Activated naive CD8-positive, alpha-beta T cell treated with anti-CD3 and anti-CD28 coated beads, Interleukin-2, amount 50 U/mL, for 24 hours (primary cell): ENCODE results near the gene CRYBB2.
"Not testable (repeated sequence)": the region's sequence is repeated elsewhere in the genome, so short reads cannot be mapped to it uniquely, and the experiment has no call there.

Experiments used
- ATAC-seq: fragments of 150-1000 bp; cut with Tn5 transposase; one replicate; pipeline ENCODE4 v1.10.0; 2021
- DNase-seq: peaks from one replicate; pipeline ENCODE4 v3.0.0; 2021
- H3K27ac Mint-ChIP-seq: one replicate; pipeline ENCODE4 v1.8.0; 2021; ENCODE audit warnings: mild to moderate bottlenecking, mixed read lengths
- H3K27me3 Mint-ChIP-seq: one replicate; pipeline ENCODE4 v1.8.0; 2021; ENCODE audit warnings: mixed read lengths
- H3K36me3 Mint-ChIP-seq: one replicate; pipeline ENCODE4 v1.8.0; 2021; ENCODE audit warnings: low read depth, mixed read lengths
- H3K4me1 Mint-ChIP-seq: one replicate; pipeline ENCODE4 v1.8.0; 2021; ENCODE audit warnings: mixed read lengths
- H3K4me3 Mint-ChIP-seq: one replicate; pipeline ENCODE4 v1.8.0; 2021; ENCODE audit warnings: mild to moderate bottlenecking, moderate library complexity, mixed read lengths
- H3K9me3 Mint-ChIP-seq: one replicate; pipeline ENCODE4 v1.8.0; 2021; ENCODE audit warnings: mixed read lengths

The CRYBB2 gene, protein sequence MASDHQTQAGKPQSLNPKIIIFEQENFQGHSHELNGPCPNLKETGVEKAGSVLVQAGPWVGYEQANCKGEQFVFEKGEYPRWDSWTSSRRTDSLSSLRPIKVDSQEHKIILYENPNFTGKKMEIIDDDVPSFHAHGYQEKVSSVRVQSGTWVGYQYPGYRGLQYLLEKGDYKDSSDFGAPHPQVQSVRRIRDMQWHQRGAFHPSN

DNA sequence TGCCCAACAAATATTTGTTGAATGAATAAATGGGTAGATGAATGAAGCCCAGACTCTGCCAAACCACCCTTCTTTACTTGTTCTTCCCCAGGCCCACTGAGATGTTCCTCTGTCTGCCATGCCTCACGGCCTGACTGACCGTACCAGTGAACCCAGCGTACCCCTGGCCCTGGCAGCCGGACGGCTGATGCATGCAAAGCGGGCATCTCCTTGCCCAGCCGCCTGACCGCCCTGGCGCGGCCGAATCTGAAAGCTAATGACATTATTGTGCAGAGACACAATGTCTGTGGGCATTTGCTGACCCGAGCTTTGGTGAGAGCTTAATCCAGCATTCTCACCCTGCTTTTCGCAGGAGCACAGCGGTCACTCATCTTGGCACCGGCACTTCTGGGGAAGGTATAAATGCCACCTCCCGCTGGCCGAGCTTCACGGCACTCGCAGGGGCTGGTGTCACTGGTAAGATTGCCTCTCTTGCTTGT is at the start of gene CRYBB2:
CRYBB2 (plus strand) TSS at position 429 of the 479 bp plus-strand sequence. CDS start 1,791 bp downstream, outside the sequence.
- peaks cover 4% of the 10 kb centered on the region for H3K27me3 Mint-ChIP-seq
- DNase-seq (no peak), ATAC-seq (no peak)
- H3K36me3 Mint-ChIP-seq = no peaks in the 10 kb centered on the region
- H3K4me1 Mint-ChIP-seq = no peaks in the 10 kb centered on the region
- H3K27ac Mint-ChIP-seq = no peak within 1 kb of the TSS
- no peak within 1 kb of the TSS for H3K4me3 Mint-ChIP-seq
- H3K9me3 Mint-ChIP-seq = no peaks in the 10 kb centered on the region

DNA sequence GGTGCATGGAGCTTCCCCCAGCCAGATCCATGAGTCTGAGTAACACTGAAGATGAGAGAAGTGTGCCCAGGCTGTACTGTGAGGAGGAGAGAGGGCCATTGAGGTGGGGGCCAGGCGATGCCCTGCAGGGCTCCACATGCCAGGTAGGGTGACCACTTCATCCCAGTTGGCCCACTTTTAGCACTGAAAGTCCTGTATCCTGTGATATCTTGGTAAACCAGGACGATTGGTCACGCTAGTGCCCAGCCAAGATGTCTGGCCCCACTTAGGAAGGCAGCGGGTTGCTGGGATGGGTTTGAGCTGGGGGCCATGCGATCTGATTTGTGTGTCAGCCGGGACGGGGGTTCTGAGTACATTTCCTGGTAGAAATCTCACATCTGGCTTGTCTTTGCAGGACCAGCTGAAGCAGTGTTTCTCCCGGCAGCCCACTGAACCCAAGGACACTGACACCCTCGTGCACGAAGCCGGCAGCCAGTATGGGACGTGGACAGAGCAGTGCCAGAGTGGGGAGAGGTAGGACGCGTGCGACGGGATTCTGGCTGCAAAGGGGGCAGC is 48.9 kb upstream of the CRYBB2 start:
- no peak for DNase-seq
- no peaks in the 10 kb centered on the region for H3K36me3 Mint-ChIP-seq
- H3K27ac Mint-ChIP-seq = no peak overlapping the region
- no peak overlapping the region for H3K4me3 Mint-ChIP-seq
- ATAC-seq = no peak
- H3K9me3 Mint-ChIP-seq = no peaks in the 10 kb centered on the region
- peaks cover 2% of the 10 kb centered on the region for H3K4me1 Mint-ChIP-seq
- peaks cover under 1% of the 10 kb centered on the region for H3K27me3 Mint-ChIP-seq

DNA sequence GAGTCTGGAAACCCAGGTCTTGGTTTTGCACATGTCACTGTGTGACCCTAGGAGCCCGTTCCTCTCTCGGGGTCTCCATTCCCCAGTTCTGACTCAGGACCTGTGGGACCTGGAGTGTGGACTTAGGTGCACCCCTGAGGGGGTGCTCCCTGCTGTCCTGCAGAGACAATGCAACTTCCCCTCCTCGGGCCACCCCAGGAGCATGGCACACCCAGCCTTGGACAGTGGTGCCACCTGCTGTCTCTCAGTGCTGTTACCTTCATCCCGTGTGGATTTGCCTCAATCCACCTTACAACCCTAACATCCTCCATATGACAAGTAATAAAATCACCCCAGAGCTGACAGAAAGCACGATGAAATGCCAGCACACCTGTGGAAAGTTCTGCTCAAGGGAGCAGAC is 47.3 kb upstream of the CRYBB2 start:
- Mint-ChIP-seq H3K4me1 (peaks cover 2% of the 10 kb centered on the region), H3K27ac (no peak overlapping the region), H3K27me3 (no peaks in the 10 kb centered on the region), H3K4me3 (no peak overlapping the region), H3K36me3 (no peaks in the 10 kb centered on the region), H3K9me3 (no peaks in the 10 kb centered on the region)
- ATAC-seq (peak; percentile 79), DNase-seq (peak; percentile 46)

DNA sequence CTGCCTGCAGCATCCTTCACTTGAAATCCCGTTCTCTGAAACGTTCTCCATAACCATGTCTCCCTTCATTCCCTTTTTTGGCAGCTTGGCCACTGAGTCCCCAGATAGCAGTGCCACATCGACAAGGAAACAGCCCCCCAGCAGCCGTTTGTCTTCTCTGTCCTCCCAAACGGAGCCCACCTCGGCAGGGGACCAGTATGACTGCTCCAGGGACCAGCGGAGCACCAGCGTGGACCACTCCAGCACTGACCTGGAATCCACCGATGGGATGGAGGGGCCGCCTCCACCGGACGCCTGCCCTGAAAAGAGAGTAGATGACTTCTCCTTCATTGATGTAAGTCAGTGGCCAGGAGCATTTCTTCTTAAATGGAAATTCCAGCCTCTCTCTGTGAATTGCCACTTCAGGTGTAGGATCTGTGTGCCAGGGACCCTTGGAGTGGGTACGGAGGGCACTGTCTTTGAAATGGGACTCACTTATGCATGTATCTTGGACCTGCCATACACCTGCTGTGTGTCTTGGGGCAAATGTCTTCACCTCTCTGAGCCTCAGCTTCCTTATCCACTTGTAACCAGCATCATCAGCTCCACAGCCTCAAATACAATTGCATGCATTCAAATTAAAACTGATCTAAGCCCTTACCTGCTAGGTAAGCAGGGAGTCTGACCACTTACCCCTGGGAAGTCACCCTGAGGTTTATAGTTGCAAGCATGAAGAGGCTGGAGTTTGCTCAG is 45.1 kb upstream of the CRYBB2 start:
- Mint-ChIP-seq H3K4me3 (no peak overlapping the region), H3K9me3 (no peaks in the 10 kb centered on the region), H3K27me3 (no peaks in the 10 kb centered on the region), H3K36me3 (no peaks in the 10 kb centered on the region), H3K4me1 (peaks cover 2% of the 10 kb centered on the region), H3K27ac (no peak overlapping the region)
- ATAC-seq = no peak
- DNase-seq = no peak

DNA sequence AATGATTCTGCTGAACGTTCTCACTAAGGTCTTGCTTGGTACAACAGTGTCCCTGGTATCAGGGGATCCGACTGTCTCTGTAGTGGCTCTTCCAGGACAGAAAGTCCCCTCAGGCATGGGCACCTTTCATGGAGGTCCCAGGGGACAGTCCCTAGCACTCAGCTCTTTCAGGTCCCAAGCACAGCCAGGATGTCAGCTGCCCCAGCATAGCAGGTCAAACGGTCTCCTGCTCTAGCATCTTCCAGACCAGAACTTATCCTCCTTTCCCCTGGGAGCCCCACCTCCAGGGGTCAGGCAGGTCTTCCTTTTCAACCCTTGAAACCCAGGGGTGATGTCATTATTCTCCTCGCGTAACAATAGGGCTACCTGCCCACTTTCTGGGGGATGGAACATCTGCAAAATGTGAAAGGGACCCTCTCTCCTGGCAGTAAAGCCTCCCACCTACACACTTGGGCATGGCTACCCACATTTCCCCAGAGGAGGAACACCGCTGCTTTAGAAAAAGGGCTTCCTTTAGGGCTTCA is 44.5 kb upstream of the CRYBB2 start:
- DNase-seq (no peak), ATAC-seq (no peak)
- Mint-ChIP-seq H3K27ac (no peak overlapping the region), H3K36me3 (no peaks in the 10 kb centered on the region), H3K9me3 (no peaks in the 10 kb centered on the region), H3K27me3 (no peaks in the 10 kb centered on the region), H3K4me1 (peaks cover 2% of the 10 kb centered on the region), H3K4me3 (no peak overlapping the region)

DNA sequence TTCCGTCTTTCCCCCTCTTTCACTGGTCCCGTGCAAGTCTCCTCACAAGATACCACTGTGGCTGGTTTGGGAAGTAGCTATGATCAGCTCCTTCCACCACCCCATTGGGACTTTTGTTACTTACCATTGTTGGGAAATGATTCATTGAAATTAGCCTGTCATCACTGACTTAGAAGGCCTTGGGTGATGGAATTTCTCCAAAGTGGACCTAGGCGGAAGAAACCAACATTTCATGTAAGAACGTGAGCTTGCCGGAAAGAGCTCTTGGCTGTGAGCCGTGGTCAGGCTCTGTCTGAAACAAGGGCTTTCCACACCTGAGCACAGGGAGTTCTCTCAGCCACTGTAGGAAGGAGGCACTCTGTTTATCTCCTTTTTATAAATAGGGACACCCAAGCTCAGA is 43.3 kb upstream of the CRYBB2 start:
- no peak overlapping the region for H3K27ac Mint-ChIP-seq
- ATAC-seq (no peak), DNase-seq (no peak)
- H3K4me1 Mint-ChIP-seq = peaks cover 2% of the 10 kb centered on the region
- no peaks in the 10 kb centered on the region for H3K36me3 Mint-ChIP-seq
- no peaks in the 10 kb centered on the region for H3K27me3 Mint-ChIP-seq
- H3K4me3 Mint-ChIP-seq = no peak overlapping the region
- no peaks in the 10 kb centered on the region for H3K9me3 Mint-ChIP-seq

DNA sequence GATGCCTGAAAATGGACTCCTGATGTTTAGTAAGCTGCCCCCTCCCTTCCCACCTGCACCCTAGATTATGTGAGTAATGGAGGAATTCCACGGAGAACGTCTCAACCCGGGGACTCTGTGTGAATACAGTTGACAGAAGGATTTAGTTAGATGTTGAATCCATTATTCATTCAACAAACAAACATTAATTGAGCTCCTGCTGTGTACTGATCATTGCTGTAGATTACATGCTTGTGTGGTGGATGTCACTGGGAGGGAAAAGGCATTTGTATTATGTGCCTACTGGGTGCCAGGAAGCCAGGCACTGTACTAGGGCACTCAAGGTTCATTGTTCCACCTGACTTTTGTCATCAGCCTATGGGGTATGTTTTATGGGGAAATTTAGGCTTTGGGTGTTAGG is 42.6 kb upstream of the CRYBB2 start:
- no peaks in the 10 kb centered on the region for H3K27me3 Mint-ChIP-seq
- H3K4me3 Mint-ChIP-seq = no peak overlapping the region
- ATAC-seq (no peak), DNase-seq (no peak)
- H3K9me3 Mint-ChIP-seq = no peaks in the 10 kb centered on the region
- no peaks in the 10 kb centered on the region for H3K36me3 Mint-ChIP-seq
- H3K27ac Mint-ChIP-seq = no peak overlapping the region
- peaks cover 2% of the 10 kb centered on the region for H3K4me1 Mint-ChIP-seq

DNA sequence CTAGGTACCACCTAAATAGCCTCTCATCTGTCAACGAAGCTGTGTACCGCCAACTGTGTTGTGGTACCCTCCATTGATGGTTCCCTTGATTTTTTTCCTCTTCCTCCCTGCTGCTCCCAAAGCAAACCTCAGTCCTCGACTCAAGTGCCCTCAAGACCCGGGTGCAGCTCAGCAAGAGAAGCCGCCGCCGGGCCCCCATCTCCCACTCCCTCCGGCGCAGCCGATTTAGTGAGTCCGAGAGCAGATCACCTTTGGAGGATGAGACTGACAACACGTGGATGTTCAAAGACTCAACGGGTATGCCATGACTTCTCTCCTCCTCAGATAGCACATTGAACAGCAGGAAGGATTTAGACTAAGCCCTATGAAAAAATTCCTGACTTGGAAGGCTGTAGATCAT is 42.2 kb upstream of the CRYBB2 start:
- Mint-ChIP-seq H3K4me1 (no peaks in the 10 kb centered on the region), H3K27ac (no peak overlapping the region), H3K36me3 (no peaks in the 10 kb centered on the region), H3K27me3 (no peaks in the 10 kb centered on the region), H3K4me3 (no peak overlapping the region), H3K9me3 (no peaks in the 10 kb centered on the region)
- no peak for ATAC-seq
- DNase-seq = no peak

DNA sequence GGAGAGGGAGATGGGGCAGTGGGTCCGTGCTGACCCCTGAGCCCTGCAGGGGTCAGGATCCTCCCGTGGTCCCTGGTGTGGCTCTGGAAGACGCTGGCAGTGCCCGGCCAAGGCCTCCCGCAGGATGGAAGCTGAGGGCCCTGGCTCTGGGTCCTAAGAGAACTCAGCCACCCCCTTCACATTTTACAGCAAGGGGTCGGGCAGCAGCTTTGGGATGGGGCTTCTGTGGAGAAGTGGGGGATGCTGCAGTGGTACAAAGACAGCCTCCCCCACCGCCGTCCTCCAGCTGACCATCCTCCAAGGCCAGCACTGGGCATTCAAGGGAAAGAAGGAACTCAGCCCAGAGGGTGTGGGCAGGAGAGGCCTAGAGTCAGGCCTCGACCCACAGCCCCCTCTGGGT is 41.5 kb upstream of the CRYBB2 start:
- DNase-seq (no peak), ATAC-seq (no peak)
- Mint-ChIP-seq H3K4me3 (no peak overlapping the region), H3K27me3 (no peaks in the 10 kb centered on the region), H3K36me3 (no peaks in the 10 kb centered on the region), H3K27ac (no peak overlapping the region), H3K4me1 (no peaks in the 10 kb centered on the region), H3K9me3 (no peaks in the 10 kb centered on the region)

DNA sequence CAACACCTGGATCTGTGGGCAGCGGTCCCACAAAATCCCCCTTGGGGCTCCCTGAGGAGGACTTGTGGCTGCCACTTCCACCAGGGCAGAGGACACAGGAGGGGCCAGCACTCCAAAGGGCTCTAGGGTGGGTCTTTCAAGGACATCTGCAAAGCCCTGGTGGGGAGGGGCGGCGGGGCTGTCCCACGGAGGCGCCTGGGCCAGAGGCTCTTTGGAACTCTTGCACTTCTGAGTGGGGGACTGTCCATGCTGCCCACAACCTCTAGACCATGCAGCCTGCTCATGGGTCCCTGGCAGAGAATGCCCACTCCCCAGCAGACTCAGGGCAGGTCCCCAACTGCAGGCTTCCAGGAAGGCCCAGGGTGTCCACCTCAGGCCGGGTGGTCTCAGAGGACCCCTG is 41.1 kb upstream of the CRYBB2 start:
- not testable (repeated sequence) for H3K27me3 Mint-ChIP-seq, H3K36me3 Mint-ChIP-seq, H3K27ac Mint-ChIP-seq, H3K9me3 Mint-ChIP-seq, H3K4me1 Mint-ChIP-seq, DNase-seq, H3K4me3 Mint-ChIP-seq
- peak; percentile 24 for ATAC-seq

DNA sequence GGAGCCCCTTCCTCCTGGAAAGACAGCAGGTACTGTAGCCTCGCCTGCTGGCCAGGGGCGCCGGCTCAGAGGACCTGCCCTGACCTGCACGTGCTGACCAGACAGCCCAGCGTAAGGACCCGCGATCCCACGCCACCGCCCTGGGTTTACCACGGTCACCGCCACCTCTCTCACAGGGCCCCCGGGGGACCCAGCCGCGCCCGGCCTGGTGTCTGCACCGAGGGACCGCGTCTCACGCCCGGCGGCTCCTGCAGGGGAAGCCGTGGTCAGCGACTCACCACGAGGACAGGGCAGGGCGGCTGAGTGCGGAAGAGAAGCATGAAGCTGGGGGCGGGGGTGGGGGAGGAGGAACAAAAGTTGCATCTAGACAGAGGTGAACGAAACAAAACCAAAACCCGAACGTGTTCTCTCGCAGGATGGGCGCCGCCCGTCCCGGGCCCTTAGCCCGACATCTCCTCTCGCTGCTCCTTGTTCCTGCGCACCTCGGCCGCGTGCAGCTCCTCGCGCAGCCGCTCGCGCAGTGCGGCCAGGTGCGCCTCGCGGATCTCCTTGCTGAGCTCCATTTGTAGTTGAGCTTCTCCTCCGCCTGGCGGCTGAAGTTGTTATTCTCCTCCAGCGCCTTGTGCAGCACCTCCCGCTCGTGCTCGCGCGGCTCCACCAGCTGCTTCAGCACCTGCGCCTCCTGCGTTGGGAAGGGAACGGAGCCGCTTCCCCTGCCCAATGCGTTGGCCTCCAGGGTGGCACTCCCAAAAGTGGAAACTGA is 40.4 kb upstream of the CRYBB2 start:
- H3K9me3 Mint-ChIP-seq, H3K27me3 Mint-ChIP-seq, H3K4me1 Mint-ChIP-seq, H3K4me3 Mint-ChIP-seq, H3K27ac Mint-ChIP-seq, H3K36me3 Mint-ChIP-seq, ATAC-seq, DNase-seq: not testable (repeated sequence)

DNA sequence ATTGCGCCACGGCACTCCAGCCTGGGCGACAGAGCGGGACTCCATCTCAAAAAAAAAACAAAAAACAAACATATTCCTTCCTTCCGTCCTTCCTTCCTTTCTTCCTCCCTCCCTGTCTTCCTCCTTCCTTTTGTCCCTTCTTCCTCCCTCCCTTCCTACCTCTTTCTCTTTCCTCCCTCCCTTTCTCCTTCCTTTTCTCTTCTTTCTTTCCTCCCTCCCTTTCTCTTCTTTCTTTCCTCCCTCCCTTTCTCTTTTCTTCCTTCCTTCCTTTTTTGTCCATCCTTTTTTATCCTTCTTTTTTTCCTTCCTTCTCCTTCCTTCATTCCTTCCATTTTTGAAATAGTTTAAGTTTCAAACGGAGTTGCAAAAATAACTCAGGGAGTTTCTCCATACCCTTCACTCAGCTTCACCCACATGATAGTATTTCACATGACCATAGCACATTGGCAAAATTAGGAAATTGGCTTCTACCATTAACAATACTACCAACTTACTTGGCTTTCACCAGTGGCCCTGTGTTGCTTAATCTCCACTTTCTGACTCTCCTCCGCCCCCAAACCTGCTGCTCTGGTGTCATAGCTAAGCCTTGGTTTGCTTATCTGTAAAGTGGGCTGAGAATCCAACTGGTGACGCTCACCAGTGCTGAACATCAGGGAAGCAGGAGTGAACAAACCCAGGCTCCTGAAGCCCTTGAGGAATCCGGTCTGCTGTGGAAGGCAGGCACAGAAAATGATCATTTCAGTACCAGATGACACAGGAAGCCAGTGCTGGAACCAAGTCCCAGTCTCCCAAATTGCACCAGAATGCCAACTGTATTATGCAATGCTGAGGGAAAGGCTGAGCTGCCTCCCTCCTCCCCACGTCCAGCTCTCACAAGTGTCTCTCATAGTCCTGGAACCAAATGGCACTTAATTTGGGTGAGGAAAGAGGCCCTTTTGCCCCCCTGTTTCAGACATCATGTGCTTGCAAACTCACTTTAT is 37.0 kb upstream of the CRYBB2 start:
- Mint-ChIP-seq H3K27ac (no peak overlapping the region), H3K36me3 (no peaks in the 10 kb centered on the region), H3K4me3 (no peak overlapping the region), H3K9me3 (no peaks in the 10 kb centered on the region), H3K4me1 (no peaks in the 10 kb centered on the region), H3K27me3 (no peaks in the 10 kb centered on the region)
- ATAC-seq (no peak), DNase-seq (no peak)

DNA sequence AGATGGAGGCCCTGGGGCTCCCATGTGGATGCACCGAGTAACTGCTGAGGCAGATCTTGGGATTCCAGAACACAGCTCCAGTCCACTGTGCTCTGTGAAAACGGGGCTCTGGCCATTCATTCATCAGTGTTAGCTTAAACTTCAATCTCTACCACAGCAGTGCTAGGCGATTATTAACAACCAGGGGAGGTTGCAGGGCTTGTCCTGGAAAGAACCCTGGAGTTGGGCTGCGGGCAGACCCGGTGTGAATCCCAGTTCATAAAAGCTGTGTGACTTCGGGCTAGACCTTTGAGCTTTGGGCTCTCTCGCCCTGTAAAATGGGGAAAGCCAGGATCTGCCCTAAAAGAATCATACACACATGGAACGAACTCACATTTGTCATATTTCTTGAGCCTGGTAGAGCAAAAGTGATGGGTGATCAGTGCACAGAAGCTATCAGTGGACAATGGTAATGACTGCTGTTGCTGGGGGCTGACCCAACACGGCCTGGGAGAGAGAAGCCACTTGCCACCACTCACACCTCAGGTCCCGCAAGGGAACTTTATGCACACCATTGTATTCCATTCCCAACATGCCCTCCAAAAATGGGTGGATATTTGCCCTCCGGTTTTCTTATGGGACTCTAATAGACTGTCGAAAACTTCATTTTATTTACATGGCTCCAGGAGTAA is 35.4 kb upstream of the CRYBB2 start:
- Mint-ChIP-seq H3K36me3 (no peaks in the 10 kb centered on the region), H3K4me3 (no peak overlapping the region), H3K9me3 (no peaks in the 10 kb centered on the region), H3K4me1 (no peaks in the 10 kb centered on the region), H3K27me3 (no peaks in the 10 kb centered on the region), H3K27ac (no peak overlapping the region)
- ATAC-seq = no peak
- no peak for DNase-seq
